Globus pallidus (tissue), 1 donor: ENCODE data around the gene LCN12.

Experiments used
- DNase-seq: peaks from one replicate; pipeline ENCODE4 v3.0.0-alpha.2; 2015; ENCODE audit warnings: low spot score

LCN12 gene

GRCh38 chr9:136958898-136959850, 7.1 kb downstream of the LCN12 start:
- no peak for DNase-seq

DNA sequence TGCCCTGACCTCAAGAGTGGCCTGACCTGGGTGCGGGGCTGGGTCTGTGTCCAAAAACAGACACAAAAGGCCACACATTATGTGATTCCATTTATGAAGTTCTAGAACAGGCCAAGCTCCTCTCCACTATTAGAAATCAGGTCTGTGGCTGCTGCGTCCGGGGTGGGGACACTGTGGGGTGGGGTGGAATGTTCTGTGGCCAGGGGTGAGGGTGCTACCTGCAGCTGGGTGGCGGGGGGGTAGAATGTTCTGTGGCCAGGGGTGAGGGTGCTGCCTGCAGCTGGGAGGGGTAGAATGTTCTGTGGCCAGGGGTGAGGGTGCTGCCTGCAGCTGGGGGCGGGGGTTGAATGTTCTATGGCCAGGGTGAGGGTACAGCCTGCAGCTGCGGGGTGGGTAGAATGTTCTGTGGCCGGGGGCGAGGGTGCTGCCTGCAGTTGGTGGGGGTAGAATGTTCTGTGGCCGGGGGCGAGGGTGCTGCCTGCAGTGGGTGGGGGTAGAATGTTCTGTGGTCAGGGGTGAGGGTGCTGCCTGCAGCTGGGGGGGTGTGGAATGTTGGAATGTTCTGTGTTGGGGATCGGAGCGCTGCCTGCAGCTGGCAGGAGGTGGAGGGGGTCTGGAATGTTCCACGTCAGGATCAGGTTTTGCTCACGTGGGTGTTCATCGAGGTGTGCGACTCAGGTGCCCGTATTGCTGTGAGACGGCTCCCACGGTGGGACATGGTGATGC, 8.3 kb downstream of the LCN12 start:
- DNase-seq = no peak

DNA sequence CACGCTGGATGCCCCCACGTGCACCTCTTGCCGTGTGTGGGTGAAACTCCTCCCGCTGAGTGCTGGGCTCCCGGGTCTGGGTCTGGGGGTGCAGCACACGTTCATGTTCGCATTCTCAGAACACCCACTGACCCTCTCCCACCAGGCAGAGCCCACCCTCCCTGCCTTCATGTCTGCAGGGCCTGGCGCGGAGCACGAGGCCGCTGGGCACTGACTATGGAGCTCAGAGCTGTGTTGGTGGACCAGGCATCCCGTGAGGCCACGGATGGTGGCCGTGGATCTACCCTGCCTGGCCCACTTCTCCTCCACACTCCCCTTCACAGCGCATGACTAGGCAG, 8.8 kb downstream of the LCN12 start:
- DNase-seq = no peak

- DNase-seq = peak; percentile 59
These were observed 9.4 kb downstream of the LCN12 start for GRCh38 chr9:136961279-136962065.

DNA sequence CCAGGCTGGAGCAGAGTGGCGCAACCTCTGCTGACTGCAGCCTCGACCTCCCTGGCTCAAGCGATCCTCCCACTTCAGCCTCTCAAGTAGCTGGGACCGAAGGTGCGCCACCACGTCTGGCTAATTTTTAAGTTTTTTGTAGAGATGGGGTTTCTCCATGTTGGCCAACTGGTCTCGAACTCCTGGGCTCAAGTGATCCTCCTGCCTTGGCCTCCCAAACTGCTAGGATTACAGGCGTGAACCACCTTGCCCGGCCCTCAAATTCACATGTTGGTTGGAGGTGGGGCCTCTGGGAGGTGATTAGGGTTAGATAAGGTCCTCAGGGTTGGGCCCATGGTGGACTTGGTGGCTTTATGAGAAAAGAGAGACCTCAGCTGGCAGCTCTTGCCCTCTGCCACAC, 10.1 kb downstream of the LCN12 start:
- DNase-seq = no peak

GRCh38 chr9:136962701-136963248, 10.7 kb downstream of the LCN12 start:
- no peak for DNase-seq

- DNase-seq = peak; percentile 68
These were observed 11.3 kb downstream of the LCN12 start for GRCh38 chr9:136963341-136963740.

GRCh38 chr9:136963751-136964150, 11.7 kb downstream of the LCN12 start:
- DNase-seq = no peak

DNA sequence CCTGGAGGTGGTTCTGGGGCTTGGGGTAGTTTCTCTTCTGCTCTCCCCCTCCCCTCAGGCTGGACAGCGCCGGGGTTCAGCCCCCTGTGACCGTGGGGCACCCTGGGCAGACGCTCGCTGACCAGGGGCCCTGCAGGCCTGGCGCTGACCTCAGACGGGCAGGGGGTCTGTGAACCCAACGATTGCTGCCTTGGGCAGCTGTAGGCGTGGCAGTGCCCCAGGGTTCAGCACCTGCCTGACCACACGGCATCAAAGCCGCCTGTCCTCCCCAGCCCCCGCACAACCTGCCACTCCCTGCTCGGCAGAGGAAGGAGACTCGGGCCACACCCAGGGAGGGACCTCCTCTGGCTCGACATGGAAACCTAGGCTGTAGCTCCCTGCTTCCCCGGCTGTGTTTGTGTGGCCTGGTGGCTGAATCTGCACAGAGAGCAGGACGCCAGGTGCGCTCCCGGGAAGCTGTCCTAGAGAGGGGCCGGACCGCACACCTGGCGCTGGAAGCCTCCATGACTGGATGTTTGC, 12.2 kb downstream of the LCN12 start:
- no peak for DNase-seq

- no peak for DNase-seq
These were observed 12.9 kb downstream of the LCN12 start for GRCh38 chr9:136964833-136965422.

- peak; percentile 85 for DNase-seq
These were observed 13.9 kb downstream of the LCN12 start for GRCh38 chr9:136965771-136966484.

DNA sequence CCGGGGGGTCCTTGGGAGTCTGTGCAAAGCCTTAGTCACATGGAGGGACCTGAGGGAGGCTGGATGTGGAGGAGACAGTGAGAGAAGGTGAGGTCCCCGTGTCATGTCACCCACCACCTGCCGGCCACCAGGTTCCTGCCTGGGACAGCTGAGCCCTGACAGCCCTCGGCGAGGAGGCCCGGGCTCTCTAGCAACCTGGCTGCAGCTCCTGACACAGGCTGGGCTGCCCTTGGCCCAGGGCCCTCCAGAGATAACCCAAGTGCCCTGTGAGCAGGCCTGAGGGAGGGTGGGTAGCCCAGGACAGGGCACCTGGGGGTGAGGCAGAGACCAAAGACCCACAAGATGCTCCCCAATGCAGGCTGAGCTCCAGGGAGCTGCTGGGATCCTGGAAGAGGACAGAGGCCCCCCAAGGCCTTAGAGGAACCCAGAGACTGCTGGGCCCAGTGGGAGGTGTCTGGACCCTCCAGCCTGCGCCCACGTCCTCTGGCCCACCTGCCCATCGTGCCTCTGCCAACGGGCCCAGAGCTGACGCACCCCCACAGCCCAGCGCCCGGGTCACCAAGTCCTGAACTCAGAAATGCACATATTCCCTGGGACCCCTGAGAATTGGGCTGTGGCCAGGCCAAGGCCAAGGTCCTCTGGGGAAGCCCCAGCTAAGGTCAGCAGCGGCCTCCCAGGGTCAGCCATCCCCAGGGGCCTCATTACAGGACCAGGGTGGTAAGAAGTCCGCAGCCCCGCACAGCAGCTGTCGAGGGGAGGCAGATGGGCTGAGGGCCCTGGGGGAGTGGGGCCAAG, 16.5 kb downstream of the LCN12 start:
- no peak for DNase-seq

DNA sequence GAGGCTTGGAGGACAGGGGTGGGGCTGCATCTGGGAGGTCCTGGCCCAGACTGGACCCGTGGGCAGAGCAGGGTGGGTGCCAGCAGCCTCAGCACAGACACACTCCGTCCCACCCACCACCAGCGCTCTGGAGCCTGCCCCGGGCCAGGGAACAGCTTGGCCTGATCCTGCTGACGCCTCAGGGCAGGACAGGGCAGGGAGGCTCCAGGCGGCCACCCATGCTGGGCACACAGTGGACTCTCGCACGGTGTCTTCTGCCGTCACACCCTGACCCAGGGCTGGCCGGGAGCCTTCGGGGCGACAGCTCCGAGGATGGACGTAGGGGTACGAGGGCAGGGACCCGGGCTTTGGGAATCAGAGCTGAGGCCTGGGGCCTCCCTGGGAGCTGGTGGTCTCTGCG, 17.1 kb downstream of the LCN12 start:
- DNase-seq = no peak

DNA sequence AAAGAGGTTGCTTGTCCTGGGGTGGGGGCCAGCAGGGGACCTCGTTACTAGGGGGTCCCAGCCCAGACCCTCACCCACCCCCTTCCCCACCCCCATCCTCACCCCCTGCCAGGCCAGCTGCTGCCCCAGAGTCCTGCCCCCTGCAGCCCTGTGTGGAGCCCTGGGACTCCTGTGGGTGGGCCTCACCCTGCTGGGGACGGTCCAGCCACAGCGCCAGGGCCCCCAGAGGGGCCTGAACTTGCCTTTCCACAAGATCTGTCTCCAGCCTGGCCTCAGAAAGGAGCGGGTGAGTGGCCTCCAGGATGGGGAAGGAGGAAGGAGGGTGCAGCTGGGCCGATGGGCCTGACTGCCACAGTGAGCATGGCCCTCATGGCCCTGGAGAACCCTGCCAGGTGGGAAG, 17.7 kb downstream of the LCN12 start:
- no peak for DNase-seq

DNA sequence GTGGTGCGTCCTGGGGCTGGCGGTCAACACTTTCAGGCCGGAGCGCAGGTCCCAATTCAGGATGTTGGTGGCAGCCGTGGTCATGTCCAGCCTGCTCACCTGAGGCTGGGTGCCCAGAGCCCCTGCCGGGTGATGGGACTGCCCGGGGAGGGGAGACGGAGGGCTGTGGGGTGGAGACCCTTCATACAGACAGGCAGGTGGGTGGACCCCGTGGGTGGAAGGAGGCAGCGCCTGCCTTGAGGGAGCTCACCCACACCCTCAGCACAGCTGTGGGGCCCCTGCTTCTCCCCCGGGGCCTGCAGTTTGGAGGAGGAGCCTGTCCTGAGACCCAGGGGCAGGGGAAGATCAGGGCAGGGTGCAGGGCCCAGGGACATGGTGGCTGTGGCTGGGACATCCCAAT, 18.3 kb downstream of the LCN12 start:
- no peak for DNase-seq

DNA sequence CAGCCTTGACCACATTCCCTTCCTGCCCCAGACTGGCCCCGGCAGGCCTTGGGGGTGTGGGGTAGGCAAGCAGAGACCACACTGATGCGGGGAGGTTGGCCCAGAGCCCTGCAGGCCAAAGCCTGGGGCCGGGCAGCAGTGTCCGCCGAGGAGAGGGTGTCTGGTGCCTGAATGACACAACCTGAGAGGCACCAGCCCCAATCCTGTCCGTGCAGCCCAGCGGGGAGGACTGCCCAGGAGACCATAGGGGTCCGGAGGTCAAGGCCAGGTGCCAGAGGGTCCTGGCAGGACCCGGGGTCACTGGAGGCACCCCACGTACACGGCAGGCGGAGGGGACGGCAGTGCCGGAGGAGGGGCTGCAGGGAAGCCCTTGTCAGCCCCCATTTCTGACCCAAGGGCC, 19.7 kb downstream of the LCN12 start:
- no peak for DNase-seq

DNA sequence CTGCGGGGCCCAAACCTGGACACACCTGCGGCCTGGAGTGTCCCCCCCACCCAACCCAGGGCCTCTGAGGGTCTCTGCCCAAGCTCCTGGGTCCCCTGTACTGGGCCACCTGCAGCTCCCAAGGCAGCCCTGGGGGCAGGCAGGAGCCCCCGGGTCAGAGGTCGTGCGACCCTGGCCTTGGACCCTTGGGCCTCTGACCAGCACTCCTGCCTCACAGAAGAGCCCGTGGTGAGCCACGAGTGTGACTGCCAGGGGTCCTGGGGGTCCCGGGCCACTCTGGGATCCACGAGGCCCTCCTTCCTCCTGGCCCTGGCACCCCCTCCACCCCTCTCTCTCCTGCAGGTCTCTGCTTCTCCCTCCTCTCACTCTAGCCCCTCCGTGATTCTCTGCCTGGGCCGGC, 20.3 kb downstream of the LCN12 start:
- no peak for DNase-seq

DNA sequence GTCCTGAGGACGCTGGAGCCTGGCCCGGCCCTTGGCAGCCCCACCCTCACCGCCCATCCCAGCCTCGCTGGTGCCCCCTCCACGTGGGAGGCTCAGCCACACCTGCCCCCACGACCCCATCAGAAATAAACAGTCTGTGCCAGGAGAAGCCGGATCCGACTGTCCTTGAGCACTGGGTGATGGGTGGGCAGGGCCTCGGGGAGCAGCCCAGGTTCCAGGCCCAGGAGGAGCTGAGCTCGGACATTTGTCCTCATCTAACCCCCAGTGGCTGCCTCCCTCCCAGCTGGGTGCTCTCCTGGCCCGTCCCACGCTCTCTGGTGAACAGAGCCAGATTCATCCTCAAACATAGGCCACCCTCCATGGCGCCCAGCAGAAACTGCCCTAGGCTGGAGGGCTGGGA, 20.7 kb downstream of the LCN12 start:
- no peak for DNase-seq

- no peak for DNase-seq
These were observed 21.8 kb downstream of the LCN12 start for GRCh38 chr9:136973618-136974617.
